ENCODE measurements around the gene ELOVL5. TPM values are rescaled to one million over a fixed set of nuclear protein-coding genes. Genes with fewer than 3 reads are reported as not detected.

Gene ELOVL5
- polyA plus RNA-seq, 1 donor from 2014 or later, result 31.2 TPM

DNA sequence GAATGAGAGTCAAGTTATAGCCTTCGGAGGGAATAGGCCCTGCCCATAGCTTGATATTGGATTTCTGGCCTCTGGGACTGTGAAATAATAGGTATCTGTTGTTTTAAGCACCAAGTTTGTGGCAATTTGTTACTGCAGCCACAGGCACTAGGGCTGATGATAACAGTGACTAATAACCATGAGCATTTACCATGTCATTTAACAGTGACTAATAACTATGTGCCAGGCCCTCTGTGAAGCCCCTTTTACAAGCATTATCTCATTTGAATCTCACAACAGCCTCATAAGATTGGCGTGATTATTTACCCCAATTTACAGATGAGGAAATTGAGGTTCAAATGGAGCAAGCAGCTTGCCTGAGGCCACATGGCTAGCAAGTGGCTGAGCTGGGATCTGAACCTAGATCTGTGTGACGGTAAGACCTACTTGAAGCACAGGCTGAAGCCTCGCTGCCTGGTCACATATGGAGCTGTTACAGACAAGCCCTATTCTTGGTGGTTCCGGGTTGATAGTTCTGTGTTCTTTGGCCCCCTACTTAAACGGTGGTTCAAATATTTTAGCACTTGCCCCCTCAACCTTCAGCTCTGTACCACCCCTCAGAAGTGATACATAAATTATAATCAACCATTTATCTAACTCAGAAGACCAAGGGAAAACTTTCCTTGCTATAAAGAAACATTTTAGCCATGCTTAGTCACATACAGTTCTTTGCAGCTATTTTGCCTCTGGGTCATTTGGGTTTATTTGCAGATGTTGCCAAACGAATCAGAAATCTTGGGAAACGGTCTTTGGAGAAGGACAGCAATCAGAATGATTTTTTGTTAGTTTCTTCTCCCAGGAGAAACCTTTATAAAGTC, 98.3 kb downstream of the ELOVL5 start:
- no peaks in the 10 kb centered on the region for H3K27me3 ChIP-seq (ENCODE audit: insufficient read depth, low read depth, low read length)
- H3K4me3 ChIP-seq (ENCODE audit: low read length), result no peak overlapping the region
- no peaks in the 10 kb centered on the region for H4K20me1 ChIP-seq (ENCODE audit: insufficient read depth)
- no peaks in the 10 kb centered on the region for H3K9me2 ChIP-seq (ENCODE audit: insufficient read depth, low read length)
- no peak overlapping the region for H3K27ac ChIP-seq (ENCODE audit: low read length)
- no peak overlapping the region for H3K9ac ChIP-seq (ENCODE audit: low read length)
- H3K9me3 ChIP-seq (ENCODE audit: low read length), result no peaks in the 10 kb centered on the region
- TF ChIP-seq, protein P1, sequence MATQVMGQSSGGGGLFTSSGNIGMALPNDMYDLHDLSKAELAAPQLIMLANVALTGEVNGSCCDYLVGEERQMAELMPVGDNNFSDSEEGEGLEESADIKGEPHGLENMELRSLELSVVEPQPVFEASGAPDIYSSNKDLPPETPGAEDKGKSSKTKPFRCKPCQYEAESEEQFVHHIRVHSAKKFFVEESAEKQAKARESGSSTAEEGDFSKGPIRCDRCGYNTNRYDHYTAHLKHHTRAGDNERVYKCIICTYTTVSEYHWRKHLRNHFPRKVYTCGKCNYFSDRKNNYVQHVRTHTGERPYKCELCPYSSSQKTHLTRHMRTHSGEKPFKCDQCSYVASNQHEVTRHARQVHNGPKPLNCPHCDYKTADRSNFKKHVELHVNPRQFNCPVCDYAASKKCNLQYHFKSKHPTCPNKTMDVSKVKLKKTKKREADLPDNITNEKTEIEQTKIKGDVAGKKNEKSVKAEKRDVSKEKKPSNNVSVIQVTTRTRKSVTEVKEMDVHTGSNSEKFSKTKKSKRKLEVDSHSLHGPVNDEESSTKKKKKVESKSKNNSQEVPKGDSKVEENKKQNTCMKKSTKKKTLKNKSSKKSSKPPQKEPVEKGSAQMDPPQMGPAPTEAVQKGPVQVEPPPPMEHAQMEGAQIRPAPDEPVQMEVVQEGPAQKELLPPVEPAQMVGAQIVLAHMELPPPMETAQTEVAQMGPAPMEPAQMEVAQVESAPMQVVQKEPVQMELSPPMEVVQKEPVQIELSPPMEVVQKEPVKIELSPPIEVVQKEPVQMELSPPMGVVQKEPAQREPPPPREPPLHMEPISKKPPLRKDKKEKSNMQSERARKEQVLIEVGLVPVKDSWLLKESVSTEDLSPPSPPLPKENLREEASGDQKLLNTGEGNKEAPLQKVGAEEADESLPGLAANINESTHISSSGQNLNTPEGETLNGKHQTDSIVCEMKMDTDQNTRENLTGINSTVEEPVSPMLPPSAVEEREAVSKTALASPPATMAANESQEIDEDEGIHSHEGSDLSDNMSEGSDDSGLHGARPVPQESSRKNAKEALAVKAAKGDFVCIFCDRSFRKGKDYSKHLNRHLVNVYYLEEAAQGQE (IDR thresholded peaks at IDR 0.05; ENCODE audit: borderline replicate concordance), result no peak
- TF ChIP-seq SMC3 (conservative IDR thresholded peaks at IDR 0.05; ENCODE audit: poor library complexity) (no peak), EP300 (conservative IDR thresholded peaks at IDR 0.05; ENCODE audit: poor library complexity, severe bottlenecking) (no peak), EZH2 (IDR thresholded peaks at IDR 0.05; ENCODE audit: borderline replicate concordance, insufficient read depth, low read length, poor library complexity, severe bottlenecking) (no peak), POLR2AphosphoS5 (IDR thresholded peaks at IDR 0.05) (no peak), RAD21 (conservative IDR thresholded peaks at IDR 0.05) (no peak), MXI1 (conservative IDR thresholded peaks at IDR 0.05; ENCODE audit: poor library complexity, severe bottlenecking) (no peak), TAF1 (IDR thresholded peaks at IDR 0.05; ENCODE audit: low read depth) (no peak)
- TF ChIP-seq, protein P2, sequence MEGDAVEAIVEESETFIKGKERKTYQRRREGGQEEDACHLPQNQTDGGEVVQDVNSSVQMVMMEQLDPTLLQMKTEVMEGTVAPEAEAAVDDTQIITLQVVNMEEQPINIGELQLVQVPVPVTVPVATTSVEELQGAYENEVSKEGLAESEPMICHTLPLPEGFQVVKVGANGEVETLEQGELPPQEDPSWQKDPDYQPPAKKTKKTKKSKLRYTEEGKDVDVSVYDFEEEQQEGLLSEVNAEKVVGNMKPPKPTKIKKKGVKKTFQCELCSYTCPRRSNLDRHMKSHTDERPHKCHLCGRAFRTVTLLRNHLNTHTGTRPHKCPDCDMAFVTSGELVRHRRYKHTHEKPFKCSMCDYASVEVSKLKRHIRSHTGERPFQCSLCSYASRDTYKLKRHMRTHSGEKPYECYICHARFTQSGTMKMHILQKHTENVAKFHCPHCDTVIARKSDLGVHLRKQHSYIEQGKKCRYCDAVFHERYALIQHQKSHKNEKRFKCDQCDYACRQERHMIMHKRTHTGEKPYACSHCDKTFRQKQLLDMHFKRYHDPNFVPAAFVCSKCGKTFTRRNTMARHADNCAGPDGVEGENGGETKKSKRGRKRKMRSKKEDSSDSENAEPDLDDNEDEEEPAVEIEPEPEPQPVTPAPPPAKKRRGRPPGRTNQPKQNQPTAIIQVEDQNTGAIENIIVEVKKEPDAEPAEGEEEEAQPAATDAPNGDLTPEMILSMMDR (IDR thresholded peaks at IDR 0.05; ENCODE audit: poor library complexity, severe bottlenecking), result no peak
- no peaks in the 10 kb centered on the region for H3K79me2 ChIP-seq (replicated peaks; ENCODE audit: insufficient read depth, low read length)
- H2AFZ ChIP-seq (ENCODE audit: low read depth, low read length), result no peak overlapping the region
- no peaks in the 10 kb centered on the region for H3K36me3 ChIP-seq (ENCODE audit: insufficient read depth, low read length)
- H3K4me2 ChIP-seq (ENCODE audit: low read length), result no peak overlapping the region
- H3F3A ChIP-seq (ENCODE audit: insufficient read depth, low read length, poor library complexity, severe bottlenecking), result no peaks in the 10 kb centered on the region

DNA sequence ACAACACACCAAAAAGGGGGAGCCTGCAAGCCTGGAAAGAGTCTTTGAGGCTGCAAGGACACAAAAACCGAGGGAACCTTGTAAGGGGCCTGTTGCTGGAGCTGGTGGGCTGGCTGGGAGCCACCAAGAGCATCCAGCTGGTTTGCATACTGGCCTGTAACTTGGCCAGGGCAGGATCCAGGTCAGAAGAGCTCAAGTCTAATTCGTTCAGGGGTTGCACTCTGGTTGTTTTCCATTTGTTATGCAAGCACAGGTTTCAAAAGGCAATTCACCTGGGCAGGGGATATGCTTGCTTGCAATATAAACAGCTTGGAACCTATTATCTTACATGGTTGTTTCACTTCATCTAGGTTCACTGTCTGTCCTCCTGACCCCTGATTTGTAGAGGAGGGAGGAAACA, 101.8 kb downstream of the ELOVL5 start:
- H3K4me2 ChIP-seq (ENCODE audit: low read length), result no peak overlapping the region
- H3K27ac ChIP-seq (ENCODE audit: low read length), result no peak overlapping the region
- no peaks in the 10 kb centered on the region for H4K20me1 ChIP-seq (ENCODE audit: insufficient read depth)
- H3K9ac ChIP-seq (ENCODE audit: low read length), result no peak overlapping the region
- no peaks in the 10 kb centered on the region for H3K9me3 ChIP-seq (ENCODE audit: low read length)
- no peak overlapping the region for H2AFZ ChIP-seq (ENCODE audit: low read depth, low read length)
- H3K36me3 ChIP-seq (ENCODE audit: insufficient read depth, low read length), result no peaks in the 10 kb centered on the region
- no peaks in the 10 kb centered on the region for H3K79me2 ChIP-seq (replicated peaks; ENCODE audit: insufficient read depth, low read length)
- no peaks in the 10 kb centered on the region for H3K27me3 ChIP-seq (ENCODE audit: insufficient read depth, low read depth, low read length)
- no peak for TF ChIP-seq POLR2AphosphoS5 (IDR thresholded peaks at IDR 0.05)
- TF ChIP-seq RAD21 (conservative IDR thresholded peaks at IDR 0.05), result no peak
- TF ChIP-seq, protein P1 (IDR thresholded peaks at IDR 0.05; ENCODE audit: borderline replicate concordance), result no peak
- H3K9me2 ChIP-seq (ENCODE audit: insufficient read depth, low read length), result no peaks in the 10 kb centered on the region
- H3F3A ChIP-seq (ENCODE audit: insufficient read depth, low read length, poor library complexity, severe bottlenecking), result no peaks in the 10 kb centered on the region
- no peak overlapping the region for H3K4me3 ChIP-seq (ENCODE audit: low read length)

All from neural cell (in vitro differentiated cells).